Measurements from ENCODE around the gene POLR3F. TPM values are rescaled to one million over a fixed set of nuclear protein-coding genes. Genes with fewer than 3 reads are reported as not detected.

The POLR3F gene
- total and polyA plus RNA-seq, 2 experiments from 2014 or later: 9.1 to 10.8 TPM

- TF ChIP-seq CTCF (IDR thresholded peaks at IDR 0.05; ENCODE audit: poor library complexity) (no peak), EZH2phosphoT487 (IDR thresholded peaks at IDR 0.05; ENCODE audit: low read depth, severe bottlenecking, unreplicated experiment) (no peak), EZH2 (IDR thresholded peaks at IDR 0.05; ENCODE audit: borderline replicate concordance) (no peak)
- DNase-seq (ENCODE audit: low spot score): no peak
- Histone ChIP-seq H3K27me3 (no peaks in the 10 kb centered on the region), H3K9me3 (ENCODE audit: low read depth) (no peaks in the 10 kb centered on the region), H3K4me3 (no peak overlapping the region), H3K9me2 (replicated peaks; ENCODE audit: insufficient read depth) (no peaks in the 10 kb centered on the region), H3K4me2 (no peak overlapping the region), H2AFZ (no peak overlapping the region), H3K4me1 (ENCODE audit: insufficient read depth) (no peaks in the 10 kb centered on the region), H3K27ac (no peak overlapping the region), H3K36me3 (replicated peaks; ENCODE audit: insufficient read depth, low read depth) (peaks cover 7% of the 10 kb centered on the region), H3K79me2 (no peaks in the 10 kb centered on the region), H4K20me1 (ENCODE audit: insufficient read depth, poor library complexity, severe bottlenecking) (no peaks in the 10 kb centered on the region)
- 98% methylated on average over 2 of the region's 2 CpGs for WGBS (ENCODE audit: low lambda C conversion rate, missing lambda C conversion rate)
These were observed 60.6 kb downstream of the POLR3F start for GRCh38 chr20:18527836-18528235.

DNA sequence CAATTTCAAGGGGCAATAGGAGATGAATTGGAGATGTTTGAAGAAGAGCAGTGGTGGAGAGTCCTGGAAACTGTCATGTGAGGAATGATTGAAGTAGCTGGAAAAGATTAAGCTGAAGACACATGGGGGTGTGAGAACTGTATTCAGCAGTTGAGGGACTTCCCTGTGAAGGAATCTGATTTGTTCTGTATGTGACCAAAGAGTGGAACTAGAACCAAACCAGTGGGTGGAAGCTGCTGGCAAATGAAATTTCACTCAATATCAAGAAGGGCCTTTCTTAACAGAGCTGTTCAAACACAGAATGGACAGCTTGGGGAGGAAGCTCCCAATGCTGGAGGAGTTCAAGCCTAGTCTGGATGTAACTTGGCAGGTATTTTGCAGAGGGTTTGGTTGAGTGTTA, 61.9 kb downstream of the POLR3F start:
- Histone ChIP-seq H3K36me3 (replicated peaks; ENCODE audit: insufficient read depth, low read depth) (peaks cover 7% of the 10 kb centered on the region), H3K9me2 (replicated peaks; ENCODE audit: insufficient read depth) (no peaks in the 10 kb centered on the region), H3K27me3 (no peaks in the 10 kb centered on the region), H3K4me1 (ENCODE audit: insufficient read depth) (no peaks in the 10 kb centered on the region), H3K79me2 (no peaks in the 10 kb centered on the region), H3K9me3 (ENCODE audit: low read depth) (no peaks in the 10 kb centered on the region), H3K4me3 (no peak overlapping the region), H2AFZ (no peak overlapping the region), H3K4me2 (no peak overlapping the region), H4K20me1 (ENCODE audit: insufficient read depth, poor library complexity, severe bottlenecking) (no peaks in the 10 kb centered on the region), H3K27ac (no peak overlapping the region)
- TF ChIP-seq EZH2 (IDR thresholded peaks at IDR 0.05; ENCODE audit: borderline replicate concordance): no peak
- TF ChIP-seq CTCF (IDR thresholded peaks at IDR 0.05; ENCODE audit: poor library complexity): no peak
- TF ChIP-seq EZH2phosphoT487 (IDR thresholded peaks at IDR 0.05; ENCODE audit: low read depth, severe bottlenecking, unreplicated experiment): no peak
- DNase-seq (ENCODE audit: low spot score): no peak

GRCh38 chr20:18532626-18533025, 65.4 kb downstream of the POLR3F start:
- Histone ChIP-seq H4K20me1 (ENCODE audit: insufficient read depth, poor library complexity, severe bottlenecking) (no peaks in the 10 kb centered on the region), H3K79me2 (no peaks in the 10 kb centered on the region), H3K4me3 (no peak overlapping the region), H3K9me2 (replicated peaks; ENCODE audit: insufficient read depth) (no peaks in the 10 kb centered on the region), H3K4me1 (ENCODE audit: insufficient read depth) (no peaks in the 10 kb centered on the region), H3K27ac (no peak overlapping the region), H3K27me3 (no peaks in the 10 kb centered on the region), H3K36me3 (replicated peaks; ENCODE audit: insufficient read depth, low read depth) (peaks cover 7% of the 10 kb centered on the region), H2AFZ (no peak overlapping the region), H3K4me2 (no peak overlapping the region), H3K9me3 (ENCODE audit: low read depth) (no peaks in the 10 kb centered on the region)
- WGBS (ENCODE audit: low lambda C conversion rate, missing lambda C conversion rate): 88% methylated on average over 6 of the region's 6 CpGs
- TF ChIP-seq CTCF (IDR thresholded peaks at IDR 0.05; ENCODE audit: poor library complexity) (no peak), EZH2phosphoT487 (IDR thresholded peaks at IDR 0.05; ENCODE audit: low read depth, severe bottlenecking, unreplicated experiment) (no peak), EZH2 (IDR thresholded peaks at IDR 0.05; ENCODE audit: borderline replicate concordance) (no peak)
- DNase-seq (ENCODE audit: low spot score): no peak

- Histone ChIP-seq H3K79me2 (no peaks in the 10 kb centered on the region), H4K20me1 (ENCODE audit: insufficient read depth, poor library complexity, severe bottlenecking) (no peaks in the 10 kb centered on the region), H3K9me2 (replicated peaks; ENCODE audit: insufficient read depth) (no peaks in the 10 kb centered on the region), H3K4me3 (no peak overlapping the region), H3K27me3 (no peaks in the 10 kb centered on the region), H2AFZ (no peak overlapping the region), H3K36me3 (replicated peaks; ENCODE audit: insufficient read depth, low read depth) (peaks cover 7% of the 10 kb centered on the region), H3K4me2 (no peak overlapping the region), H3K27ac (no peak overlapping the region), H3K9me3 (ENCODE audit: low read depth) (no peaks in the 10 kb centered on the region), H3K4me1 (ENCODE audit: insufficient read depth) (no peaks in the 10 kb centered on the region)
- no peak for DNase-seq (ENCODE audit: low spot score)
- TF ChIP-seq EZH2 (IDR thresholded peaks at IDR 0.05; ENCODE audit: borderline replicate concordance): no peak
- no peak for TF ChIP-seq CTCF (IDR thresholded peaks at IDR 0.05; ENCODE audit: poor library complexity)
- TF ChIP-seq EZH2phosphoT487 (IDR thresholded peaks at IDR 0.05; ENCODE audit: low read depth, severe bottlenecking, unreplicated experiment): no peak
- 82% methylated on average over 1 of the region's 1 CpG for WGBS (ENCODE audit: low lambda C conversion rate, missing lambda C conversion rate)
These were observed 66.3 kb downstream of the POLR3F start for GRCh38 chr20:18533491-18533890.
